Effector CD8-positive, alpha-beta T cell (primary cell): Measurements from ENCODE around the gene PSMA8.
"Not testable (repeated sequence)": the region's sequence is repeated elsewhere in the genome, so short reads cannot be mapped to it uniquely, and the experiment has no call there.

Experiments used
- DNase-seq: peaks from one replicate; lab custom pipeline; 2025; lab: John Stamatoyannopoulos, UW
- total RNA-seq, 4 experiments: gene quantifications; one replicate each; lab custom pipeline; 2026; lab: John Stamatoyannopoulos, UW

Gene PSMA8
- total RNA-seq, result 0.54 to 1.2 (median 0.61) reads per million in 4 experiments

DNA sequence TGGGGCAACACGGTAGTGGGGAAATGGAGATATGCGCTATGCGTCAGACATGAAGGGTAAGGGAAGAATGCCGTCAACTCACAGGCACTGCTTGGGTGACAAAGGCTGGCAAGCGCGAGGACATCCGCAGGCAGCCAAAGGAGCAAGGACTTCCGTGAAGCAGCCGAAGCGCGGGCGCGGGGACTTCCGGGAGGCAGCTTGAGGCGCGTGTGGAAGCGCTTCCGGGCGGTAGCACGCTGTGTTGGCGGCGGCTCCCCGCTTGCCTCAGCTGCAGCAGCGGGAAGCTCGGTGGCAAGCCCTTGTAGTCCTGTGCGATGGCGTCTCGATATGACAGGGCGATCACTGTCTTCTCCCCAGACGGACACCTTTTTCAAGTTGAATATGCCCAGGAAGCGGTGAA, at the start of gene PSMA8:
Gene PSMA8, plus strand, starts transcription at position 218 of the 400 bp plus-strand sequence. Its CDS starts 97 bp downstream, at position 315.
- peak; percentile 37 for DNase-seq

DNA sequence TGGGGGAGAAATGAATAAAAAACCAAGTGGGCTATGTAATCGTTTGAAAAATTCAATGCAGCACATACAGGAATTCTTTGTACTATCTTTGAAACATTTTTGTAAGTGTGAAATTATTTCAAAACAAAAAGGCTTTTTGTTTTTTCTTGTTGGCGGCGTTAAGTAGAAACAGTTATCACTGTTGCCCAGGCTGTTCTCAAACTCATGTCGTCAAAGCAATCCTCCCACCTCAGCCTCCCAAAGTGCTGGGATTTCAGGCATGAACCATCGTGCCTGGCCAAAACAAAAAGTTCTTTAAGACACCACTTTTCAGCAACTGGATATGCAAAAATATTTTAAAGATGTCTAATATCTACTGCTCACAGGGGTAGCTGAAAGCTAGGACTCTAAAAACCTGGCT, 48.6 kb upstream of the PSMA8 start:
- no peak for DNase-seq

DNA sequence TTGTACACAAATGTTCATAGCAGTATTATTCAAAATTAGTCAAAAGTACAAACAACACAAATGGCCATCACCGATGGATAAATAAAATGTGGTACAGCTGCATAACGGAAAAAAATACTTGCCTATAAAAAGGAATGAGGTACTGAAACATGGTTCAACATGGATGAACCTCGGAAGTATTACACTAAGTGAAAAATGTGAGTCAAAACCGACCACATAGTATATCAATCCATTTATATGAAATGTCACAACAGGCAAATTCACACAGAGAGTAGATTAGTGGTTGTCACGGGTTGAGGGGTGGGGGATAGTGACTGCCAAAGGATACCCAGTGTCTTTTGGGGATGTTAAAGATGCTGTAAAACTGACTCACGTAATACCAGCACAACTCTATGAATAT, 46.7 kb upstream of the PSMA8 start:
- DNase-seq, result no peak

DNA sequence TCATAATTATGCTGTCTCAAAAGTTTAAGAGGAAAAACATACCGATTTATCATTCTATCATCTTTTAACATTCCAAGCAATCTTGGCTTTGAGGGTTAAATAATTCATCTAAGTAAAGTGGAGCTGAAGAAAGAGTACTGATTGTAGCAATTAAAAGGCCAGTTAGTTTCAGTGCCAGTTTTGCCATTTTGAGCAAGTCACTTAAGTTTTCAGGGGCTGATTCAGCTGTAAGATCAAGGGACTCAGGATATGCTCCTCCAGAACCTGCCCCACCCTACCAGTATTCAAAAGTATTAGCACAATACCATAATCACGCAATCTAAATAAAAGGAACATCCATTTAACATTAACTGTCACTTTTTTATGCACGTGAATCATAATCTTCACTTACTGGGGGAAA, 45.2 kb upstream of the PSMA8 start:
- no peak for DNase-seq

DNA sequence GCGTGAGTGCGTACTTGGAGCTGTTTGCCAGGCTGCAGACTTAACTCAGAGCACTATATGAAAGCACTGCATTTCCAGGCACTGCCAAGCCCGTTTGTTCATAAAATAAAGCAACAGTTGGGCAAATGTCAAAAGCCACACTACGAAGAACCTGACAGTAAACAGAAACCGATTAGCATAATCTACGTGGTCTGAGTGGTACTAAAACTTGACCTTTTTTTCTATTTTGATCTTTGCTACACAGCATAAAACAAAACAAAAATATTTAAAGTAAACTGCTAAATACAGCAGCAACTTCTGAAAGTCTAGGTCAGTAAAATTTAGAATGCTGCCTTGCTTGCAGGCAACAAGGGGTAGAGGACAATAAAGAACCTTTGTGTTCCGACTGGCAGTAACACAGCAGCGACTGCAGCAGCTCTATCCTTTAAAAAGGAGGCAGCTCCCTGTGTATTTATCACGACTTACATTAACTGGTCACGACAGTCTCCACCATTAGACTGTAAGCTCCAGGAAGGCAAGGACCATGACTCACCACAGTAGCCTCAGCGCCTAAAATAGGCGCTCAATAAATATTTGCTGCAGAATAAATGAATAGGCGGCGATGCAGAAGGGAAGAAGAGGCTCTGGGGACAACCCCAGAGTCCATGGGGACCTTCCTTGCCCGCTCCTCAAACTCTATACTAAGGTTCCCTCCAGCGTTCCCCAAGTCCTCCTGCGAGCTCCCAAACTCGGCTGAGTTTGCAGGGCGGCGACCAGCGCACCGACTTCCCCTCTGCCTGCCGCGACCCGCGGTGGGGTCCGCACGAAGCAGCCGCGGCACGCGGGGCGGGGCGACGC, 44.2 kb upstream of the PSMA8 start:
- no peak for DNase-seq

DNA sequence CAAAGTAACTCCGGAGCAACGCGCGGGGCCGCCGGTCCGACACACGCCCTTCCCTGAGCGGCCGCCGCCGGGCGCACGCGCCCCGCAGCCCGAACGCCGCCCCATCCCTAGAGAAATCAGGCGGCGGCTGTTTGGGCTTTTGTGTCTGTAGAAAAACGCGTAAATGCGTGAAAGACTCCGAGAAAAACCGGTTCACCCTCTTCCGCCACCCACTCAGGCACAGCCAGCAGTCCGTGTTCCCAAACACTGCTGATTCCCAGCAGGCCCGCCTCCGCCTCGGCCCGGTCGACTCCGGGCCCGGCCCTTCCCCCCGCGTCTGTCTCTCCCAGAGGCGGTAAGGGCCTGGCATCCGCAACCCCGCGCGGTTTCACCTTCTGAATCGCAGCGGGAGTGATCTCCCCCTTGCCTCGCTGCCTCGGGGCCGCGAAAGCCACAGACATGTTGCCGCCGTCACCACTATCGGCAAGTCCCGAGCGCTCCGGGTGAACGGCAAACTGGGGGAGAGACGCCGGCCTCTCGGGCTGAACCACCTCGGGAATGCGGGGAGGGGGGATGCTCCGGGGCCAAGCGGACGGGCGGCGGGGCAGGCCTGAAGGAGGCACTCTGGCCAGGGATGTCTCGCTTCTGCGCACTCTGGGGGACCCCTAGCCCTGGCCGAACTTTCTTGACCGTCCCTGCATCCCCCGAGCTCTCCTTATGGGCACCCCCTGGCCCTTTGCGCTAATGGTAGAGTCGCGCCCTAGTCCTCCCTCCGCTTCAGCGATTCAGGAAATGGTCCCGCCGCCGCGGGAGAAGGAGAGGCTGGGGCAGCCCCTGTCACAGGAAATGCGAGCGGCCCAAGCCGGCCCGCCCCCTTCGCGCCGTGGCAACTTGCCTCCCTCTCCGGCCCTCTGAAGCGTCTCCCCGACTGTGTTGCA, 43.3 kb upstream of the PSMA8 start, which contains the start of gene SS18:
Gene SS18, minus strand, starts transcription at position 484 of the 917 bp plus-strand sequence. Its CDS starts 44 bp downstream, at position 440.
- peak; percentile 78 for DNase-seq

DNA sequence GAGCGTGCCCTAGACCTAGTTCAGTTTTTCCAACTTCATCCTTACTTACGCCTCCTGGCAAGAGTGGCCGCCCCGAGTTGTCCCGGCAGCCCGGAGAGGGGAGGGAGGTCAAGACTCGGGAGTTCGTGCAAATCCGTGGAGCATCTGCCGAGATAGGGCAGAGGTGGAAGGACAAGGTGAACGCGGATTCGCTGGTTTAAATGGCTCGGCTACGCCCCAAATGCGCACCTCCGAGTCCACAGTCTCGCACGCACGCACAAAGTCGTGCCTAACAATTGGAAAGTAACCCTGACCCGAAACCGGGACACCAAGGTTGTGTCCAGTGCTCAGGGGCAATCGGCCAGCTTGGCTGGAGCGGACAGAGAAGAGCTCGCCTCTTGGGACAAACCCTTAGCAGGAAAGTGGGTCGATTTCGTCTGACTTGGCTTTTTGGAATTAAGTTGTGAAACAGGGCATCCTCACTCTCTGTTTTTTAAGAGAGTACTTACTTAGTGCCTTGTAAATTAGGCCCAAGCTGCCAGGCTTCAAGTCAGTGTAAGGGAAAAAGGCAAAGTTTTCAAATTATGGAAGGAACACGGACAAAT, 42.5 kb upstream of the PSMA8 start:
- DNase-seq, result peak; percentile 61

DNA sequence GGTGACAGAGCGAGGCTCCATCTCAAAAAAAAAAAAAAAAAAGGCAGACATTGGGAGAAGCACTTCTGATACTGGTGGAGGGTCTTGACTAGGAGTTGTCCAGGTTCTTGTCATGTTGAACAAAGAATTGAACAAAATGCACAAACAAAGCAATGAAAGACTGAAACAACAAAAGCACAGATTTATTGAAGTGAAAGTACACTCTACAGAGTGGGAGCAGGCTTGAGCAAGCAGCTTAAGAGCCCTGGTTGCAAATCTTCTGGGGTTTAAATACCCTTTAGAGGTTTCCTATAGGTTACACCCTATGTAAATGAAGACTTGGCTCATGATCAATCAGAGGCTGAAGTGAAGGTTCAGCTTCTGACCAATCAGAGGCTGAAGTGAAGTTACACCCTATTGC, 36.8 kb upstream of the PSMA8 start:
- no peak for DNase-seq

DNA sequence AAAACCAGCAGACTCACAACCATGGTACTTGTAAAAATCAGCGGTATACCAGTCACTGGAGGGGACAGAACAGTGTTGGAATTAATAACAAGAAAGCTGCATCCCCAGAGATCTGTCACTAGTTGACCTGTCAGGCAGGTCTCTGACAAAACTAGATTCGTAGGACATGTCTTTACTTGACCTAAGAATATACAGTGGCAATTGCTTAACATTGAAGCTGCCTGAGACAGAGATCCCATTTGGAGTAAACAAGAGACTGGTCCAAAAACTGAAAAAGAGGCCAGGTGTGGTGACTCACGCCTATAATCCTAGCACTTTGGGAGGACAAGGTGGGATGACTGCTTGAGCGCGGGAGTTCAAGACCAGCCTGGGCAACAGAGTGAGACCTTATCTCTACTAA, 36.1 kb upstream of the PSMA8 start:
- DNase-seq, result no peak

DNA sequence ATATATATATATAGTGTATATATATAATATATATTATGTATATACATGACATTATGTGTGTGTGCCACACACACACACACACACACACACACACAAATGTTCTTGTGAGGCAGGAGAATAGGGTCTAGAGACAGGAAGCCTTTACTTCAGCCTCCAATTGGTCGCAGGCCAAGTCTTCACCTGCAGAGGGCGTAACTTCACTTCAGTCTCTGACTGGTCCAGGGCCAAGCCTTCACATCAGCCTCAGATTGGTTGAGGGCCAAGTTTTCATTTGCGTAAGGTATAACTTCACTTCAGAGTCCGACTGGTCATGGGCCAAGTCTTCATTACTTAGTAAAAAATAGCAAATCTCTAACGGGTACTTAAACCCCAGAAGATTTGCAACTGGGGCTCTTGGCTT, 30.1 kb upstream of the PSMA8 start:
- peak; percentile 2 for DNase-seq

DNA sequence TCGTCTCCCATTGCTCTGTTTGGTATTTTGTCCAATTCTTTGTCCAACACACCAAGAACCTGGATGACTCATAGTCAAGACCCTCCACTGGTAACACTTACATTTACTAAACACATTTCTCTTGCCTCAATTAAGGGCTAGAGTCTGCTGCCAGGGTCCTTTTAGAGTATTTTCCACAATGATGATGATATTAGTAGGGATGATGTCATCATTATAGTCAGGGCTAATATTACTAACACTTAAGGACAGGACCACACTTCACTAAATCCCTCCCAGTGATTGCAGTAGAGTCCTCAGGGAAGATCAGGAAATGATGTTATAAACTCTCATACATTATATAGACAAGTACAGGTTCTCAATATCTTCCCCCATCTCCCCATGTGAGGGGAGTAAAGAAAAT, 29.6 kb upstream of the PSMA8 start:
- no peak for DNase-seq

DNA sequence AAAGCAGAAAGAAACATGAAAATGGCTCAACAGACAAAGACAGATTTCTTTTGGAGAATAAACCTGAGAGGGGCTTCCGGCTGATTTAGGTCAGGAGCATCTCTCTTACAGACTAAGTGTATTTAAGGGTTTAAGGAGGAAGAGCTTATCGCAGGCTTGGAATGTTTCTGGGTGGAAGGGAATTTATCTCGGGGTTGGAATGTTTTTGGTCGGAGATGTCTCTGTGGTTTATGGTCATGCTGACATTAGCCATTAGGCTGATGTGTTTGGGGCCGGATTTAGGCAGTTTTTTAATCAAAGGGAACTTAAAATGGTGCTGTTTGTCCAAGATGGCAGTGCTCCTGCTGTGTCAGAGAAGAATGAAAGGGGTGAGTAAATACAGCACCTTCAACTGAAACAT, 14.4 kb upstream of the PSMA8 start:
- no peak for DNase-seq

DNA sequence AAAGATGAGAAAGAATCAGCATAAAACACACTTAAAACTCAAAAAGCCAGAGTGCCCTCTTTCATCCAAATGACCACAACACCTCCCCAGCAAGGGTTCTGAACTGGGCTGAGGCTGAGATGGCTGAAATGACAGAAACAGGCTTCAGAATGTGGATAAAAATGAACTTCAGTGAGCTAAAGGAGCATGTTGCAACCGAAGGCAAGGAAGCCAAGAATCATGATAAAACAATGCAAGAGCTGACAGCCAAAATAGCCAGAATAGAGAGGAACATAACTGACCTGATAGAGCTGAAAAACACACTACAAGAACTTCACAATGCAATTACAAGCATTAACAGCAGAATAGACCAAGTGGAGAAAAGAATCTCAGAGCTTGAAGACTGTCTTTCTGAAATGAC, 12.2 kb upstream of the PSMA8 start:
- DNase-seq, result no peak

DNA sequence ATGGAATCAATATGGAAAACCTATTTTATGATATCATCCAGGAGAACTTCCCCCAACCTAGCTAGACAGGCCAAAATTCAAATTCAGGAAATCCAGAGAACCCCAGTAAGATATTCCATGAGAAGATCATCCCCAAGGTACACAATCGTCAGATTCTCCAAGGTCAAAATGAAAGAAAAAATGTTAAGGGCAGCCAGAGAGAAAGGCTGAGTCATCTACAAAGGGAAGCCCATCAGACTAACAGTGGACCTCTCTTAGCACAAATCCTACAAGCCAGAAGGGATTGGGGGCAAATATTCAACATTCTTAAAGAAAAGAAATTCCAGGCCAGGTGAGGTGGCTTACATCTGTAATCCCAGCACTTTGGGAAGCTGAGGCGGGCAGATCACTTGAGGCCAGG, 11.7 kb upstream of the PSMA8 start:
- not testable (repeated sequence) for DNase-seq

DNA sequence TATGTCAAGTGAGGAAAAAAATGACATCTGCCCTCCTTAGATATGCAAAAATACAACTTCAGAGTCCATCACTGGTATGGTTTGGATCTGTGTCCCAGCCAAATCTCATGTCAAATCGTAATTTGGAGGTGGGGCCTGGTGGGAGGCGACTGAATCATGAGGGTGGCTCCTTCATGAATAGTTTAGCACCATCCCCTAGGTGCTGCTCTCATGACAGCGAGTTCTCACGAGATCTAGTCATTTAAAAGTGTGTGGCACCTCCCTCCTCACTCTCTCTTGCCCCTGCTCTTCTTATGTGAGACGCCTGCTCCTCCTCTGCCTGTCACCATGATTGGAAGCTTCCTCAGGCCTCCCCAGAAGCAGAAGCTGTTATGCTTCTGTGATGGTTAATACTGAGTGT, 5.9 kb upstream of the PSMA8 start:
- no peak for DNase-seq

DNA sequence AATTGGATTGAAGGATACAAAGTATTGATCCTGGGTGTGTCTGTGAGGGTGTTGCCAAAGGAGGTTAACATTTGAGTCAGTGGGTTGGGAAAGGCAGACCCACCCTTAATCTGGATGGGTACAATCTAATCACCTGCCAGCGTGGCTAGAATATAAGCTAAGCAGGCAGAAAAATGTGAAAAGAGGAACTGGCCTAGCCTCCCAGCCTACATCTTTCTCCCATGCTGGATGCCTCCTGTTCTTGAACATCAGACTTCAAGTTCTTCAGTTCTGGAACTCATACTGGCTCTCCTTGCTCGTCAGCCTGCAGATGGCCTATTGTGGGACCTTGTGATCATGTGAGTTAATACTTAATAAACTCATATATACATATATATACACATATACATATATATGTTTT, 5.5 kb upstream of the PSMA8 start:
- not testable (repeated sequence) for DNase-seq

DNA sequence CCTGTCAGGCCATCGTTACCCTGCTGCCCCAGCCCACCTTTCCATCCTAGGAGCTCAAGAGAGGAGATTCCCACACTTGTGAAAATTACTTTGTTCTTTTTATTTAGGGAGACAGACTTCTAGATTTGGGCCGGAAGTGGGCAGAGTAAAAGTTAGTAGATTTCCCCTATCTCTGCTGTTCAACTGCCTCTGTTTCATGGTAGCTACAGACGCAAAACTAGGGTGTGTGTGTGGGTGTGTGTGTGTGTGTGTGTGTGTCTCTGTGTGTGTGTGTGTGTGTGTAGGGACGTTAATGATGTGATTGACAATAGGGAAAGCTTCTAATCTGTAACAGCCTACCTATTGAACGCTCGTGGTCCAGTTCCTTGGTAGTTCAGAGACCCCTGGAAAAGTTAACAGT, 438 bp downstream of the PSMA8 start:
- DNase-seq, result no peak

DNA sequence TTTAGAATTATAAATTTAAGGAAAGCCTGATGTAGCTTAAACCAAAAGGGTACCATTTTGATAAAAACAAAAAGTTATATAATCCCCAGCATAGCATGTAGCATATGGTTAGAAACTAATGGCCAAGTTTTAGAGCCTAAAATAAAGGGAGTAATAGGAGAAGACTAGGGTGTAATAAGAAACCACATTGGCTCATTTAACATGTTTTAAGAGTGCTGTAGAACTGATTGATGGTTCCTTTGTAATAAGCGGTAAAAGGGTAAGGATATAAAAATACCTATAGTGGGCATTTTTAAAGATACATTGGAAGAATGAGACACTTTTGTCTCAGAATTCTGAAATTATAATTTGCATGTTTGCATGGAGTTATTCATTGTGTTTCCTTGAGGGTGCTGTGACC, 1.9 kb downstream of the PSMA8 start:
- no peak for DNase-seq

DNA sequence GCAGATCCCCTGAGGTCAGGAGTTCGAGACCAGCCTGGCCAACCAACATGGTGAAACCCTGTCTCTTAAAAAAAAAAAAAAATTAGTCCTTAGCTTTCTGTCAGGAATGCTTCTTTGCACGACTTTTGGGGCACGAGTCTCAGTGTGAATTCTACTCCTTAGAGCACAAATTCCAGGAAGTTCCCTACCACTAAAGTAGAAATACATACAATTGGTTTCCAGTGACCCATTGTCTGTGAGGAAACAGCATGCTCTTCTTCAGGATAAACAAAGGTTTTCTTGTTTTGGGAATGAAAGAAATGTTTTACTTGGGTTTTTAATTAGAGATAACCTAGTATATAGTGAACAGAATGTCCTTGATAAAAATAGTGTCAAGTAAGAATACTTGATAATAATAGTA, 23.7 kb downstream of the PSMA8 start:
- no peak for DNase-seq

DNA sequence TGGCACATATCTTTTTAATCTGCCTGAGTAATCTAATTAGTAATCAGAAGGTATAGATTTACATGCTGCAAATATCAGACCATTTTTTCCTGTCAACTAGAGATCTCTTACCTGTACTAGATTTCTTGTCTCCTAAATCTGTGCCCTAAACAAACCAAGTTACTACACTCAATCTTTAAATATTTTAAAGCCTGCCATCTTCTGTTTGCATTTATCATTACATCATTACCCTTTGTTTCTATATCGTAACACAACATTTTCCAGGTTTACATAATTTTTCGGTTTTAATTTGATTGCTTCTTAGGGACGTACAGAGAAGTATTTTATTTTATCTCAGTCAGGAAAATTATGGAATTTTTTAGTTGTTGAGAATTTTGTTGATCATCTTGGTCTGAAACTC, 25.7 kb downstream of the PSMA8 start:
- DNase-seq, result no peak

DNA sequence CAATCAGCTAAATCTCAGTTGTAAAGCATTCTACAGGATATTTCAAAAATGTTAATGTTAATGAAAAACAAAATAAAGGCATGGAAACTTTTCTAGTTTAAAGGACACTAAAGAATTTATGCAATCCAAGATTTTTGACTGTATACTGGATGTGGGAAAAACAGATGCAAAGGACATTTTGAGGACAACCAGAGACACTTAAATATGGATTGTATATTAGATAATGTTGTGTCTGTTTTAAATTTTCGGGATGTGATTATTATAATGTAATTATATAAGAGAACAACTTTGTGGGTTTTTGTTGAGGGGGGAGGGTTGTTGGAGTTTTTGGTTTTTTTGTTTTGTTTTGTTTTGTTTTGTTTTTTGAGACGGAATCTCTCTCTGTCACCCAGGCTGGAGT, 30.9 kb downstream of the PSMA8 start:
- no peak for DNase-seq

DNA sequence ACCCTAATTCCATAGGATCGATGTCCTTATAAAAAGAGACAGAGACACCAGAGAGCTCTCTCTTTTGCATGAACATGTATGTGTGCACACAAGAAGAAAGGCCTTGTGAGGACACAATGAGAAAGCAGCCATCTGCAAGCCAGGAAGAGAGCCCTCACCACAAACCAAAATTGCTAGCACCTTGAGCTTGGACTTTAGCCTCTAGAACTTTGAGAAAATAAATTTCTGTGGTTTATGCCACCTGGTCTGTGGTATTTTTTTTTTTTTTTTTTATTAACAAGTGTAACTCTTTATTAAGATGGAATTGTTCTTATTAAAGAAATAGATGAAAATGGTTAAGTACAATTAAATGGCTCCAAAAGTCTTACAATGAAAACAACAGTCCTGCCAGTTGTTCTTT, 33.9 kb downstream of the PSMA8 start:
- DNase-seq, result not testable (repeated sequence)
